ENCODE results near the gene PTGDR2.

The PTGDR2 gene

GRCh38 chr11:60816590-60817157, 39.1 kb downstream of the PTGDR2 start:
- H3K4me3 ChIP-seq (replicated peaks in 1 of 2; ENCODE audit: low read depth in 2 of 2, low read length in 2 of 2): no peak overlapping the region
- no peak for TF ChIP-seq CTCF (IDR thresholded peaks at IDR 0.05; ENCODE audit: low read depth, low read length)
- DNase-seq (ENCODE audit: low read depth in 2 of 2): no peak

- no peak for TF ChIP-seq CTCF (IDR thresholded peaks at IDR 0.05; ENCODE audit: low read depth, low read length)
- no peak for DNase-seq (ENCODE audit: low read depth in 2 of 2)
- no peak overlapping the region for H3K4me3 ChIP-seq (replicated peaks in 1 of 2; ENCODE audit: low read depth in 2 of 2, low read length in 2 of 2)
Observed at GRCh38 chr11:60814112-60814511, 41.6 kb downstream of the PTGDR2 start.

DNA sequence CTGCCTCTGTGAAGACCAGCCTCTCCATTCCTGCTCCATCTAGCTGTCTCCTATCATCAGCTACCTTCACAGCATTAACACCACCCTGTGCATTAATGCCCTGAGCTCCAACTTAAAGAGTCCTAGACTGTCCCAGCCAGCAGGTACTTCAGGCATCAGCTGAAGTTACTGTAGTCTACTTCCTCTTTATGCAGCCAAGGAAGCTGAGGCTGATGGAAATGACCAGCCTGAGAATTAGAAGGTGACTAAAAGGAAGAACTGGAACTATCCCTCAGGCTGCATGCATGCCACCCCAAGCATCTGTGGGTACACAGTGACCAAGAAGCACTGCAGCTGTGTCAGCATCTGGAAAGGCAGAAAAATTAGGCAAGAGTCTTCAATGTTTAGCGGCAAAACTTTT, 42.4 kb downstream of the PTGDR2 start:
- no peak for DNase-seq (ENCODE audit: low read depth in 2 of 2)
- TF ChIP-seq CTCF (IDR thresholded peaks at IDR 0.05; ENCODE audit: low read depth, low read length): no peak

DNA sequence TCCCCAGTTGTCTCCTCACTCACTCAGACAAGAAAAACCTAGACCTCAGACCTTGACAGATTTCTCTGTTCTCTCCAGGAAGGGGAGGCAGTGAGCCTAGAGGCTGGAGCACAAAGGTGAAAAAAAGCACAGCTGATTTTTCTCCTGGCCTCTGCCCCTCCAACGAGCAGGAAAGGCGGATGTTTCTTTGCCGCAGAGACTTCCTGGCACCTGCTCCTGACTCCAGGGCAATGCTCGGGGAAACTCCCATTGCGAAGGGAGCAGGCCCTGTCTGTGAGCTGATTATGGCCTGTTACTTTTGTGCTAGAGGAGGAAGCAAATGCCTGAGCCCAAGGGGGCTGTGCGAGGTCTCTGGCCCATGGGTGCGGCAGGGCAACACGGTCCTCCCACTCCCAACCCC, 45.2 kb downstream of the PTGDR2 start:
- no peak for DNase-seq (ENCODE audit: low read depth in 2 of 2)
- TF ChIP-seq CTCF (IDR thresholded peaks at IDR 0.05; ENCODE audit: low read depth, low read length): no peak
- no peak overlapping the region for H3K4me3 ChIP-seq (replicated peaks in 1 of 2; ENCODE audit: low read depth in 2 of 2, low read length in 2 of 2)

More for the DNA sequence above, 42.4 kb downstream of the PTGDR2 start:
- H3K4me3 ChIP-seq (replicated peaks in 1 of 2; ENCODE audit: low read depth in 2 of 2, low read length in 2 of 2): no peak overlapping the region

- TF ChIP-seq CTCF (IDR thresholded peaks at IDR 0.05; ENCODE audit: low read depth, low read length): no peak
- no peak overlapping the region for H3K4me3 ChIP-seq (replicated peaks in 1 of 2; ENCODE audit: low read depth in 2 of 2, low read length in 2 of 2)
- no peak for DNase-seq (ENCODE audit: low read depth in 2 of 2)
Observed at GRCh38 chr11:60810151-60810550, 45.6 kb downstream of the PTGDR2 start.

DNA sequence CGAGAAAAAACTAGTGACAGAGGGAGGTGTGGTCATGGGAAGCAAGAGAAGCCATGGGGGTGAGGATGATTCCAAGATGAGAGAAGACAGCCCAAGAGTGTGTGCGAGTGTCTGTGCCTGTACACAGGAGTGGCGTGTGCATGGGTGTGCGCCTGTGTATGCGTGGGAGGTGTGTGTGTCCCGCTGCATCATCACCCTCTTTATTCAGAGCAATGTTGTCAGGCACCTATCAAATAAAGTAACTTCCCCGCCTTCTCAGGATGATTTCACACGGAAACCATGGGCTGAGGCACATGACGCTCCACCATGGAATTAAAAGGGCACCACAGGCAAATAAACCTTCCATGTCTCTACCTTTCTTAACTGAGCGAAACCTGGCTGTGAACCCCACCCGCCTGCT, 46.1 kb downstream of the PTGDR2 start:
- no peak for TF ChIP-seq CTCF (IDR thresholded peaks at IDR 0.05; ENCODE audit: low read depth, low read length)
- DNase-seq (ENCODE audit: low read depth in 2 of 2): no peak

DNA sequence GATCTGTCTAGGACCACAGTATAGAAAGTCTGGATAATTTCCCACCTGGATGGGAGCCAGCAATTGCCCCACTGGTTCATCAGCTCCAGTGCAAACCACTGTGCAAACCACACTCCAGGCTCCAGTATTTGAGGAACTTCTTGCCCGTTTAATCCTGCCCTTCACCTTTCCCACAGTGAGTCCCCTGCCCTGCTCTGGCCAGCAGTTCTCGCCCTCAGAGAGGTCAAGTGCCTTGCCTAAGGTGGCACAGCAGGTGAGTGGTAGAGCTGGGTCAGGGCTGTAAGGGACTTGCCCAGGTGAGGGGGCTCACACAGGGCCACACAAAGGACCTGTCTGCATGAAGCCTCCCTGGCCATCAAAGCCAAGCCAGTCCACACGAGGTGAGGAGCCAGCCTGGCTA, 46.5 kb downstream of the PTGDR2 start:
- H3K4me3 ChIP-seq (replicated peaks in 1 of 2; ENCODE audit: low read depth in 2 of 2, low read length in 2 of 2): no peak overlapping the region
- DNase-seq (ENCODE audit: low read depth in 2 of 2): no peak
- TF ChIP-seq CTCF (IDR thresholded peaks at IDR 0.05; ENCODE audit: low read depth, low read length): no peak

More for the DNA sequence above, 46.1 kb downstream of the PTGDR2 start:
- no peak overlapping the region for H3K4me3 ChIP-seq (replicated peaks in 1 of 2; ENCODE audit: low read depth in 2 of 2, low read length in 2 of 2)
